ENCODE data around the gene MAFG.

- TF ChIP-seq CTCF (conservative IDR thresholded peaks at IDR 0.05 in 1 of 2, IDR thresholded peaks at IDR 0.05 in 1 of 2; ENCODE audit: low read depth in 1 of 2, low read length in 2 of 2) (no peak), EZH2 (IDR thresholded peaks at IDR 0.05; ENCODE audit: low read length, missing control alignments) (no peak)
Measured at GRCh38 chr17:81910840-81911276, 16.7 kb downstream of the MAFG start.

Data from fibroblast of lung (primary cell).